Endothelial cell of hepatic sinusoid (primary cell): ENCODE measurements around the gene KIAA0825.

Experiments
- in situ Hi-C: cut with HindIII; loops from 2 replicates; pipeline ENCODE4 v1.10.0; 2017; ENCODE audit warnings: low sequenced_read_pairs

KIAA0825 gene

GRCh38 chr5:94263068-94263467 lies 355.3 kb downstream of the KIAA0825 start:
- in situ Hi-C loops: no loop called here

DNA sequence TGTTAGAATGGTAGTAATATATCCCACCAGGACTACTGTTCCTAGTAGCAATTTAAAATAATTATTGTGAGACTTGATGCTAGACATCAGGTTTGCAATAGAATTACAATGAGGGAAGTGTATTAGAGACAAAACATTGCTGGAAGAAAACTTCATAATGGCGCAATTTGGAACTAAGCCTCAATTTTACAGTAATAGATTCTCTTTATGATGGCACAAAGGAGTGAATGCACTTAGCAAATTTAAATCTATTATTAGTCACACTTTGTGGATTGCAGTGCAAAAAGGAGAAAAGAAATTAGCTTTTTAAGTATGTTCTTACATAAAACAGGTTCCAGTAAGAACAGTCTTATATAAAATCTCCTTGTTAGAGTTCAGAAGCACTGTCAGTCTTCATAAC lies 358.3 kb downstream of the KIAA0825 start:
- in situ Hi-C loops: no loop called here

DNA sequence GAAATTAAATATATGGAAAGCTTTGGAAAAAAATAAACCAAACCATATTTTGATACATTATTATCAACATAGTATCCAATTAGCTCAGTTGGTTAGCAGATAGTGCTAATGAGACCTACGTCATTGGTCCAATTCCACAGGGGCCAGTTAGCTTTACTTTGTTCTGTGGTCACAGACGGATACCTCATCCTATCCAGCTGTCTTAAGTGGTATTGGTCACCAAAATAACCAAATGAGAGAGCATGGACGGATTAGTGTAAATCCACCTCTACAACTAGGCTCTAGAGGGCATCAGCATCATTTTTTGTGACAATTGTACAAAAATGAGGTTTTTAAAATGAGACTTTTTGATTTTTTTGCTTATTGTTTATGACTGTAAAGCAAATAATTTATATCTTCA lies 364.2 kb downstream of the KIAA0825 start:
- in situ Hi-C loops: no loop called here

DNA sequence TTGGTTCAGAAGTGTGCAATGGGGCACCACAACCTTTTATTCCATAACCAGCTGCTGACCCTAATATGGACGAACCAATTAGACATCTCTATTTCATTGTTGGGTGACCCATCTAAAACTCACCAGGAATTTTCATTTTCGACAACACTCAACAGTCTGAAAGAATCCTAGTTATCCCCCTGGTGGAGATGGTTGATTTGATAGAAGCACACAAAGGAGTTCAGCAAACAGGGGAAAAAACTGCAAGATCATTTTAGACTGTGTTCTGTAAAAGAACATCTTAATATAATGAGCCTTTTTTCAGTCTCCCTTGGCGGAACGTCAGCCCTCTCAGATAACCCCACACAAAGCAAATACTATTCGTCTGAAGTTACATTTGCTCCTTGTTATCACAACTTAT lies 367.4 kb downstream of the KIAA0825 start:
- in situ Hi-C loops: no loop called here

DNA sequence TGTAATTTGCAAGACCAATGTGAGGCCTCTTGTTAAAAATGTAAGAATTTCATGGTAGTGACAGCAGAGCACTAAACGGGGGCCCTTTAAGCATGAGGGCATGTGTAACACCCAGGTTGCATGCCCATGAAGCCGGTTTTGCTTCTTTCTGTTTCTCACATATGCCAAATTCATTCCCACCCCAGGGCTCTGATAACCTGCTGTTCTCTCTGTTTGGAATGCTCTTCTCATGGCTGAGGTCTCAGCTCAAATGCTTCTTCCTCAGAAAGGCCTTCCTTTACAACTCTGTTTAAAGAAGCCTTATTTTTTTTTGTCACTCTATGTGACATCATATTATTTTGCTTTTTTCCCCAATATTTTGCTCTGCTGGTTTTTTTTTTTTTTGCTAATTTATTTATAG lies 369.0 kb downstream of the KIAA0825 start:
- in situ Hi-C loops: no loop called here

DNA sequence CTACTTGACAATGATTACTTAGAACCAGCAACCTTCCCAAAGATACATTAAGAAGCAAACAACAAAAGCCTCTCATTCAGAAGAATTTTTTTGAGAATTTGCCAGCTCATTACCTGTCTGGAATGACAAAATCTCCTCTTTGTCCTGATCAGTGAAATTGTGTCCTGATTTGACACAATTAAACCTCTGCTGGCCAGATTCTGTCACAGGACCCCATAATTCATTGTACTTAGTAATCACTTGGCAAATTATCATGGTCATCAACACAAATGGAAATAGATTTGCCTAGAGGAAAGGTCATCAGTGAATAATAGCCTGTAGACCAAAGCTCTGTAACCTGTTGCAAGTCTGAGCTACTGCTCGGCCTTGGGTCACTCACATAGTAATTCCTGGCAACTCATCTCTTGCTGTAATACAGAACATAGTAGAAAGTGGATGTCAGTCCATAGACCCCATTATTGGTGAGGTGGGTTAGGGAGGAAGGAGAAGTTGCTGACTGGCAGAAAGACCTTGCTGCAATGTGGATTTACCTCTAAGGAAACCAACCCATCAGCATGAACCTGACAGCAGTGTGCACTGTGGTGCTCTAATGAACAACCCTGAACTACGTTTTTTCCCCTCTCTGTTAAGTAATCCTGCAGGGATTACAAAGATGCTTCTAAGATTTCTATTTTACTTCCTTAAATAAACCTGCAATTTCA lies 370.1 kb downstream of the KIAA0825 start:
- in situ Hi-C loops: no loop called here

- in situ Hi-C loops: no loop called here
Observed at GRCh38 chr5:94245608-94246007, 372.8 kb downstream of the KIAA0825 start.

GRCh38 chr5:94244921-94245320 lies 373.5 kb downstream of the KIAA0825 start:
- in situ Hi-C loops: no loop called here

DNA sequence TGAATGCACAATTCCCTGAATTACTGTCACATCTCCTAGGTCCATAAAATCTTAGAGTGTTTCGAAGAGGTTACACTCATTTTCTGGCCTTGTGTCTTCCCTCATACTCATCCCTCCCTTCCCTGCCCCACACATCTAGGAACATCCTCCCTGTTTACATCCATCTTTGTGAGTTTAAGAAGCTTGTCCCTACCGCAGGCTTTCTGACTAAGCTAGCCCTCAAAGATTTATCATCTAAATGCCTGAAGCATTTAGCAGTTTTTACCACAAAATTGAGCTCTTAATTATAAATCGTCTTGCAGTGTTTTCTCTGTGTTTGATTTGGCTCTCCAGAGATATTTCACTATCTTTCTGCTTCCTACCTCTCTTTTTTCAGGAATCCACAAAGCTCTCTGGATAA lies 374.8 kb downstream of the KIAA0825 start:
- in situ Hi-C loops: no loop called here

- in situ Hi-C loops: no loop called here
Observed at GRCh38 chr5:94240993-94241651, 377.3 kb downstream of the KIAA0825 start.

GRCh38 chr5:94240596-94240992 lies 377.8 kb downstream of the KIAA0825 start:
- in situ Hi-C loops: no loop called here

- in situ Hi-C loops: no loop called here
Observed at GRCh38 chr5:94240134-94240533, 378.3 kb downstream of the KIAA0825 start.

GRCh38 chr5:94239266-94239665 lies 379.1 kb downstream of the KIAA0825 start:
- in situ Hi-C loops: no loop called here

DNA sequence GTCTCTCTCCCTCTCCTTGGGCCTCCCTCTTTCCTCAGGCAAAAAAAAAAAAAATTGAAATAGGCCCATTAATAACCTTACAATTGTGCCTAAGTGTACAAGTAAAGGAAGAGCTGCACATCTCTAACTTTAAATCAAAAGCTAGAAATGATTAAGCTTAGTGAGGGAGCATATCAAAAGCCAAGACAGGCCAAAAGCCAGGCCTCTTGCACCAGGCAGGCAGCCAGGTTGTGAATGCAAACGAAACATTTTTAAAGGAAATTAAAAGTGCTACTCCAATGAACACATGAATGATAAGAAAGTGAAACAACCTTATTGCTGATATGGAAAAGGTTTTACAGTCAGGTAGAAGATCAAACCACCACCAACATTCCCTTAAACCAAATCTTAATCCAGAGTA lies 383.4 kb downstream of the KIAA0825 start:
- in situ Hi-C loops: no loop called here

- in situ Hi-C loops: no loop called here
Observed at GRCh38 chr5:94228791-94229190, 389.6 kb downstream of the KIAA0825 start.

DNA sequence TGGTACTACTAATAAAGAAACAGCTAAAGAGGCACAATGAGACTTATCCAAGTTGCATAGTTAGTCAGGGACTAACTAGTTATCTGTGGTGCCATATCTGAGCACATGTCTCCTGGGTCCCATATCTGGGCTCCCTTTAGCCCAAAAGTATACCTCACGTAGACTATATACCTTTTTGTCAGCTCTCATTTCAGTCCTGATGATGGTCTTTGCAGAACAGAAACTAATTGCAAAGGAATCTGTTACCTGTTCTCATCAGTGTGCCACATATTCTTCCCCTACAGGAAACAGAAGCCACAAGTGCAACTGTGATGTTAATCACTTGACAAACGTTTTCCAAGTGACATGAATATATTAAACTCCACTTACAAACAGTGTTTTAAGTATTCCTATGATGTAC lies 395.2 kb downstream of the KIAA0825 start:
- in situ Hi-C loops: no loop called here

GRCh38 chr5:94218374-94218773 lies 400.0 kb downstream of the KIAA0825 start:
- in situ Hi-C loops: no loop called here

- in situ Hi-C loops: no loop called here
Observed at GRCh38 chr5:94217745-94218144, 400.7 kb downstream of the KIAA0825 start.

DNA sequence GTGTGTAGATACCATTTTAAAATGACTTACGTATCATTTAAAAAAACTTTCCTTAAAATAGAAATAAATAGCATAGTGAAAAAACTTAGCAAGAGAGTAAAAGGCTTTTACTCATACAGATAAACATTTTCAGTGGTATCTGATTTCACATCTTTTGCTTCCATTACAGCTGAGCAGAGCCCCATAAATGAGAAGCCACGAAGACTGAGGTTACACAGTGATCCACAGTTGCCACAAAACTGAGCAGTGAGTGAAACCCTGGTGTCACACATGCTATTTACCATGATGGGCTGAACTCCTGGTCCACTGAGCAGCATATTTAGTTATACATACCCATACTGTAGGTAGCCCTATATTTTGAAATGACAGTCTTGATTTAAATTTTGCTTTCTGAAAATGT lies 401.2 kb downstream of the KIAA0825 start:
- in situ Hi-C loops: no loop called here

DNA sequence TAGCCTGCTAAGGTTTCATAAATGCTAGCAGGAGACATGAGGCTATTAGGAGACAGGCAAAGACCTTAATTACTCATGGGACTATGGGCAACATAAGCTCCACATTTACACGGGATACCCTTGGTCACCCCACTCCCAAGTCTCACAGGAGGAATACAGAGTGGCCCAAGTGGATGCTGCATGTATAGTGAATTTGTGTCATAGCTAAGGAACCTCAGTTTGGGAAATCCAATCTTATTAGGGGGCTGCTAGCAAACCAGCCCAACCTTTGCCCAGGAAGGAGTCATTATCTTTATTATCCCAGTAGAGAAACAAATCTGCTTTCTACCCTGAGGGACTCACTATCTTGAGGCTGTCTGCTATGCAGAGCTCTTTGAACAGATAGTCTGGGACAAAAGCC lies 405.9 kb downstream of the KIAA0825 start:
- in situ Hi-C loops: no loop called here

DNA sequence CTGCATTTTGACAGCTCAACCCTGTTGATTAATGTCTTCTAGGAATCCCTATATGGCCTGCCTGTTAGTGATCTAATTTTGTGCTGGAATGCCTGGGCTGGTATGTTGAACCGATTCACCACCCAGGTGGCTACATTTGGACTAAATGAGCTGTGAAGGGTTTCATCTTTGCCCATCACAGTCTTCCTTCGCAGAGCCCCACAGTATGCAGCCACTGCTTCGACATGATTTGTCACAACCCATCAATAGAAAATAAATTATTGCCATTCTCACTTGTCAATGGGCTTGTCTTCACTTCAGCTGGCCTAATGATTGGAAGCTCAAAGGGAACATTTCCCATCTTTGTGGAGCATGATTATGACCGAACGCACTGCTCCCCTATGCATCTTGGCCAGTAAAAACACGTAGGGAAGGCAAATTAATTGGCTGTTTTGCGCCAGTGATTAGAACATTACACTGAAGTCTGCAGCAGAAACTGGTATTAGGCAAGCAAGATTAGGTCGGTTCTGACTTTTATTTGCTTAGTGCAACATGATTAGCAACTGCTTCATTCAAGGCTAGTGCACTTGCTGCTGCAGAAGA lies 408.5 kb downstream of the KIAA0825 start:
- in situ Hi-C loops: no loop called here

DNA sequence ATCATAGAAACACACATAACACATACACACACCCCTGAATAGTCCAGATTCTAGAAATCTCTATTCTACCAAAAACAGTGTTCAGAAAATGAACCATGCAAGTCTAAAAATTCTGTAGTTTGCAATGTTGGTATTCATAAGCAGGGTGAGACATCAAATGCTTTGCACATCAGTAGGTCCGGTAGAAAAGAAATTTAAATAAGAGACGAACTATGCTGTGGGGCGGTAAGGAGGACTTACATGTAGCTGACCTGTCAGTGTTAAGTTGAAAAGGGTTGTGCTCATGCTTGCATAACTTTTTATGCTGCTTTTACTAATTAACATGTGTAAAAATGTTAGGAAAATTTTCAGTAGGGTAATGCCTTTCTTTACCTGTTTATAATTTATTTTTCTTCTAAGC lies 409.1 kb downstream of the KIAA0825 start:
- in situ Hi-C loops: no loop called here
